HCT116 (cell line): ENCODE results near the gene MTHFSD. TPM values are rescaled to one million over a fixed set of nuclear protein-coding genes. Genes with fewer than 3 reads are reported as not detected.
A peak's percentile ranks its signal among the peaks of the same experiment; 100 is the strongest.

Experiments
- ATAC-seq: fragments of 200-7000 bp; cut with Tn5 transposase; 2 replicates; pipeline ENCODE4 v1.9.1; 2020; ENCODE audit warnings: mild to moderate bottlenecking, moderate library complexity
- Bru-seq: library from RNA; stranded (reverse); fragments of 400-500 nt; gene quantifications from one replicate; lab custom pipeline; 2021; lab: Mats Ljungman, UMichigan
- BruChase-seq, 2 experiments: library from RNA; stranded (reverse); fragments of 400-500 nt; gene quantifications; one replicate each; lab custom pipeline; 2021; lab: Mats Ljungman, UMichigan
- BruUV-seq: library from RNA; stranded (reverse); fragments of 400-500 nt; replicated peaks from 2 replicates; lab custom pipeline; 2021; lab: Mats Ljungman, UMichigan
- CTCF ChIA-PET: fragments of 300-600 bp; sonication (Branson Sonifier 250); formaldehyde crosslinking; loops from one replicate; lab custom pipeline; 2021; ENCODE audit warnings: antibody characterized with exemption; lab: Charles Lee
- POLR2A ChIA-PET: fragments of 300-600, 350-600 bp; sonication (Branson Sonifier 250); formaldehyde crosslinking; loops from one replicate; lab custom pipeline; 2021; ENCODE audit warnings: antibody characterized with exemption; lab: Charles Lee
- RAD21 ChIA-PET, 2 experiments: fragments of 300-600 bp; sonication (Branson Sonifier 250); formaldehyde crosslinking; loops; one replicate each; lab custom pipeline; 2023; ENCODE audit warnings: low total read pairs in 2 of 2; ENCODE audit not compliant: uncharacterized antibody in 2 of 2, unreplicated experiment in 2 of 2, low non-redundant PET in 1 of 2; lab: Charles Lee
- DNase-seq: peaks from one replicate; pipeline ENCODE4 v3.0.0-alpha.2; 2010; ENCODE audit warnings: low read depth, low spot score
- H2AFZ ChIP-seq: fragments of 200-600 bp; shearing (Covaris generic), sonication (generic); 2 replicates; pipeline ENCODE4 v1.6.1; 2017; ENCODE audit warnings: low read depth, mixed run types, mixed read lengths, antibody characterized with exemption, low read length; ENCODE audit not compliant: poor library complexity, severe bottlenecking
- H3K27ac ChIP-seq: 2 replicates; pipeline ENCODE4 v1.5.1; 2012; ENCODE audit warnings: low read depth, low read length
- H3K27me3 ChIP-seq: fragments of 200-600 bp; sonication (generic); 2 replicates; pipeline ENCODE4 v1.6.1; 2016; ENCODE audit warnings: mixed run types, low read length, mixed read lengths; ENCODE audit not compliant: insufficient read depth
- H3K36me3 ChIP-seq, 2 experiments: fragments of 200-500 bp in 1 of 2; fragments of 200-600 bp in 1 of 2; sonication (Bioruptor generic) in 1 of 2; sonication (generic) in 1 of 2; 2 replicates each; pipeline versions ENCODE4 v1.5.1 to v1.6.1; 2014 to 2016; ENCODE audit warnings: low read length in 2 of 2, inconsistent platforms in 1 of 2, mixed read lengths in 1 of 2, mixed run types in 1 of 2; ENCODE audit not compliant: insufficient read depth in 2 of 2, control insufficient read depth in 1 of 2
- H3K4me1 ChIP-seq, 2 experiments: fragments of 200-600 bp in 1 of 2; sonication (generic) in 1 of 2; 2 replicates each; pipeline versions ENCODE4 v1.5.1 to v1.6.1; 2012 to 2017; ENCODE audit warnings: low read length in 2 of 2, inconsistent platforms in 1 of 2, mild to moderate bottlenecking in 1 of 2, mixed read lengths in 1 of 2, mixed run types in 1 of 2, moderate library complexity in 1 of 2; ENCODE audit not compliant: insufficient read depth in 2 of 2, control insufficient read depth in 1 of 2
- H3K4me2 ChIP-seq: fragments of 200-600 bp; sonication (generic); 2 replicates; pipeline ENCODE4 v1.6.1; 2017; ENCODE audit warnings: mixed run types, low read length, mixed read lengths
- H3K4me3 ChIP-seq, 2 experiments: fragments of 200-600 bp in 1 of 2; sonication (generic) in 1 of 2; replicated peaks in 1 of 2; 2 replicates each; pipeline ENCODE4 v1.5.1; 2011 to 2016; ENCODE audit warnings: low read length in 2 of 2, control low read depth in 1 of 2, low read depth in 1 of 2, mild to moderate bottlenecking in 1 of 2, mixed read lengths in 1 of 2, mixed run types in 1 of 2
- H3K79me2 ChIP-seq: fragments of 200-600 bp; sonication (generic); 2 replicates; pipeline ENCODE4 v1.6.1; 2017; ENCODE audit warnings: mild to moderate bottlenecking, mixed run types, low read length, moderate library complexity, mixed read lengths; ENCODE audit not compliant: insufficient read depth
- H3K9ac ChIP-seq: fragments of 200-600 bp; sonication (generic); 2 replicates; pipeline ENCODE4 v1.6.1; 2016; ENCODE audit warnings: low read length, mixed read lengths
- H3K9me2 ChIP-seq: fragments of 200-600 bp; sonication (generic), shearing (Covaris generic); 2 replicates; pipeline ENCODE4 v1.6.1; 2017; ENCODE audit warnings: mixed run types, mild to moderate bottlenecking, moderate library complexity; ENCODE audit not compliant: insufficient read depth
- H3K9me3 ChIP-seq, 2 experiments: fragments of 200-500 bp in 1 of 2; fragments of 200-600 bp in 1 of 2; sonication (Bioruptor generic) in 1 of 2; sonication (generic) in 1 of 2; 2 replicates each; pipeline ENCODE4 v1.6.1; 2014 to 2017; ENCODE audit warnings: low read length in 2 of 2, mixed read lengths in 2 of 2, inconsistent platforms in 1 of 2, low read depth in 1 of 2, mild to moderate bottlenecking in 1 of 2, mixed run types in 1 of 2, moderate library complexity in 1 of 2; ENCODE audit not compliant: control insufficient read depth in 1 of 2, insufficient read depth in 1 of 2
- H4K20me1 ChIP-seq: fragments of 200-600 bp; sonication (generic), shearing (Covaris generic); 2 replicates; pipeline ENCODE4 v1.6.1; 2017; ENCODE audit warnings: mixed run types, mild to moderate bottlenecking, moderate library complexity; ENCODE audit not compliant: insufficient read depth
- ATF3 ChIP-seq: IDR thresholded peaks from 2 replicates; pipeline ENCODE4 v1.6.1; 2012
- CBX3 ChIP-seq: IDR thresholded peaks from 2 replicates; pipeline ENCODE4 v1.6.1; 2012; ENCODE audit warnings: low read depth
- CEBPB ChIP-seq: IDR thresholded peaks from 2 replicates; pipeline ENCODE4 v1.6.1; 2012; ENCODE audit warnings: low read depth
- CTCF ChIP-seq, 3 experiments: fragments of 200-600 bp in 1 of 3; sonication (generic) in 1 of 3; IDR thresholded peaks in 2 of 3; conservative IDR thresholded peaks in 1 of 3; 2 replicates each; pipeline ENCODE4 v1.5.1; 2012 to 2017; ENCODE audit warnings: low read depth in 2 of 3, low read length in 2 of 3, antibody characterized with exemption in 1 of 3, borderline replicate concordance in 1 of 3, control low read depth in 1 of 3, mild to moderate bottlenecking in 1 of 3, mixed read lengths in 1 of 3, mixed run types in 1 of 3, moderate library complexity in 1 of 3; ENCODE audit not compliant: insufficient read depth in 1 of 3
- EGR1 ChIP-seq: IDR thresholded peaks from 2 replicates; pipeline ENCODE4 v1.6.1; 2012; ENCODE audit warnings: low read depth
- ELF1 ChIP-seq: IDR thresholded peaks from 2 replicates; pipeline ENCODE4 v1.6.1; 2012; ENCODE audit warnings: low read depth, borderline replicate concordance
- EZH2 ChIP-seq: fragments of 200-600 bp; sonication (generic); IDR thresholded peaks from 2 replicates; pipeline ENCODE4 v1.6.1; 2017; ENCODE audit warnings: antibody characterized with exemption, mixed run types
- EZH2phosphoT487 ChIP-seq: fragments of 200-600 bp; IDR thresholded peaks from 2 replicates; pipeline ENCODE4 v1.6.1; 2018; ENCODE audit warnings: antibody characterized with exemption, borderline replicate concordance
- FOSL1 ChIP-seq: IDR thresholded peaks from 2 replicates; pipeline ENCODE4 v1.6.1; 2012; ENCODE audit warnings: low read depth
- JUND ChIP-seq: IDR thresholded peaks from 2 replicates; pipeline ENCODE4 v1.6.1; 2012
- POLR2A ChIP-seq: IDR thresholded peaks from 2 replicates; pipeline ENCODE4 v1.7.0; 2011; ENCODE audit warnings: borderline replicate concordance; ENCODE audit not compliant: insufficient read depth, insufficient read length; ENCODE audit errors: extremely low read depth
- POLR2AphosphoS5 ChIP-seq: IDR thresholded peaks from 2 replicates; pipeline ENCODE4 v1.6.1; 2011; ENCODE audit warnings: mild to moderate bottlenecking, low read depth, low read length, moderate library complexity
- RAD21 ChIP-seq: IDR thresholded peaks from 2 replicates; pipeline ENCODE4 v1.6.1; 2012; ENCODE audit warnings: low read depth, mild to moderate bottlenecking
- SIN3A ChIP-seq: IDR thresholded peaks from 2 replicates; pipeline ENCODE4 v1.6.1; 2012; ENCODE audit warnings: low read depth
- SP1 ChIP-seq: IDR thresholded peaks from 2 replicates; pipeline ENCODE4 v1.6.1; 2012; ENCODE audit warnings: low read depth
- SRF ChIP-seq: IDR thresholded peaks from 2 replicates; pipeline ENCODE4 v1.6.1; 2012; ENCODE audit warnings: low read depth
- TCF7L2 ChIP-seq: IDR thresholded peaks from 2 replicates; pipeline ENCODE4 v1.7.0; 2011; ENCODE audit warnings: borderline replicate concordance, inconsistent platforms; ENCODE audit not compliant: insufficient read depth, insufficient read length; ENCODE audit errors: extremely low read depth
- YY1 ChIP-seq: IDR thresholded peaks from 2 replicates; pipeline ENCODE4 v1.6.1; 2011; ENCODE audit warnings: low read length, low read depth, moderate library complexity, mild to moderate bottlenecking; ENCODE audit not compliant: insufficient replicate concordance; ENCODE audit errors: extremely low read depth
- ZBTB33 ChIP-seq: IDR thresholded peaks from 2 replicates; pipeline ENCODE4 v1.6.1; 2011; ENCODE audit warnings: mild to moderate bottlenecking, low read length, moderate library complexity; ENCODE audit not compliant: insufficient replicate concordance; ENCODE audit errors: extremely low read depth
- ZFX ChIP-seq: fragments of 450-650 bp; IDR thresholded peaks from 2 replicates; pipeline ENCODE4 v1.6.1; 2017
- ZNF274 ChIP-seq: fragments of 200-500 bp; sonication (Bioruptor generic); IDR thresholded peaks from 2 replicates; pipeline ENCODE4 v1.6.1; 2014; ENCODE audit warnings: mild to moderate bottlenecking, low read depth, low read length, inconsistent platforms
- intact Hi-C: fragments of 100-400 bp; cut with micrococcal nuclease; formaldehyde crosslinking; loops from 2 replicates; pipeline ENCODE4 v1.10.0; 2022
- long read RNA-seq: library from polyadenylated mRNA; unstranded; transcript quantifications from one replicate; pipeline ENCODE4 v2.0.0, GENCODE V29; 2021; ENCODE audit not compliant: unreplicated experiment
- polyA plus RNA-seq: library from polyadenylated mRNA; unstranded; fragments of >200 nt; gene quantifications from 2 replicates; pipeline ENCODE4 v1.2.1, GENCODE V29; 2012; ENCODE audit warnings: missing spikeins
- total RNA-seq: library from RNA; stranded (reverse); gene quantifications from one replicate; pipeline ENCODE4 v1.2.1, GENCODE V29; 2021; ENCODE audit not compliant: unreplicated experiment

MTHFSD gene
- total RNA-seq (33.1 TPM), Bru-seq, nascent RNA (percentile 83 among the genes with signal in this experiment), BruChase-seq, experiment 1, labeled RNA remaining after a 6-hour chase (percentile 71 among the genes with signal in this experiment), BruChase-seq, experiment 2, labeled RNA remaining after a 2-hour chase (percentile 85 among the genes with signal in this experiment)
- 16.7 and 17.6 TPM in 2 replicates for polyA plus RNA-seq
- long read RNA-seq, transcript MTHFSD-219 (1 exons, 3,623 nt) = major isoform, 10 of 32 reads
- long read RNA-seq, partial matches to known transcripts = 4 of 32 reads
- long read RNA-seq, other reads (novel, unspliced or antisense) = 7 of 32 reads

DNA sequence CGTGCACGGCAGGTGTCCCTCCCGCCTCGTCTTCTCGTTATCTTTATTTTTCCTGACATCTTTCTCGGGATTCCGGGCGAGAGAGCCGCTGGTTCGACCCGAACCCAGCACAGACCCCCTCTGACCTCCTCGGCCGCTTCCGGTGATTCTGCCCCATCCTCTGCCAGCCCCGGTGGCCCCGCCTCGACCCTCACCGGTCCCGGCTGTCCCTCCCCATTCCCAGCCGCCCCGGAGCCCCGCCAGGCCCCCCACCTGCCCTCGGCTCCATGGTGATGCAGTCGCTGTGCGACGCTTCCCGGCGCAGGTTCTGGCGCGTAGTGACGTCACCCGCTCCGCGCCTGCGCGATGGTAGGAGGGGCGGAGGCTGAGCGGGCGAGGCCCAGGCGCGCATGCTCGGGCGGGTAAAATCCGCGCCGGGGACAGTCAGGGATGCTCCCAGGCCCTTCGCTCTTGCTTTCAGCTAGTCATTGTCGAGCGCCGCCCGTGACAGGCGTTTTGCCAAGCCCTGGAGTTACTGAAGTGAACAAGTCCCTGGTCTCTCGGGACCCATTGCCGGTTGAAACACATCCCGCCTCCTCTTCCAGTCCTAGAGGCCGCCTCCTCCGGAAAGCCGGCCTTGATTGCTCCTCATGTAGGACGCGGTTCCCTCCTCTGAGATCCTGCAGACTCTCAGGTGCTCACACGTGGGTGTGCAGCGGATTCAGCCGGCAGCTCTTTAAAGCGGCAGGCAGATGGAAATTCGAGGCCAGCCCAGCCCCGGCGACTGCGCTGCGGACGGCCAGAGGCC lies at the start of gene MTHFSD:
TSS of gene MTHFSD (minus strand) at position 319 of the 787 bp plus-strand sequence. CDS start at position 268, 51 bp downstream.
- POLR2A ChIA-PET = no interaction called here
- TF ChIP-seq FOSL1 (no peak), POLR2AphosphoS5 (peak; percentile 93), SRF (peak; percentile 94), CBX3 (no peak), ZNF274 (no peak), ELF1 (no peak), ZFX (peak; percentile 76), JUND (no peak), CTCF (IDR thresholded peaks at IDR 0.05 in 2 of 3, conservative IDR thresholded peaks at IDR 0.05 in 1 of 3; ENCODE audit: borderline replicate concordance in 1 of 3, insufficient read depth in 1 of 3, low read depth in 2 of 3, low read length in 2 of 3) (no peak), YY1 (peak; percentile 56), ZBTB33 (peak; percentile 42), SIN3A (peak; percentile 42; the same call in 1 of the 2 replicates), POLR2A (peak; percentile 81), EZH2 (no peak), RAD21 (no peak), TCF7L2 (no peak), ATF3 (no peak), SP1 (no peak; the same call in 1 of the 2 replicates), CEBPB (no peak), EZH2phosphoT487 (no peak), EGR1 (no peak)

More for the DNA sequence above, at the start of gene MTHFSD:
- H3K4me3 ChIP-seq = peak within 1 kb of the TSS; percentile 92 to 93
- H3K36me3 ChIP-seq = peaks cover 7 to 18% of the 10 kb centered on the region in 2 experiments; a peak in 2 of 4 replicates
- no peaks in the 10 kb centered on the region for H3K9me2 ChIP-seq
- no peak within 1 kb of the TSS for H2AFZ ChIP-seq
- ChIA-PET CTCF (interaction anchor here (1.7 kb wide), 1 partner anchor 522 kb away, joined by 4 read pairs; no protein-coding TSS in a partner anchor), RAD21 (no interaction called here)
- no peaks in the 10 kb centered on the region; the same call in 1 of the 2 replicates for H4K20me1 ChIP-seq
- DNase-seq (peak; percentile 88), ATAC-seq (peak; percentile 90)
- H3K9ac ChIP-seq = peak within 1 kb of the TSS; percentile 94
- no peaks in the 10 kb centered on the region for H3K9me3 ChIP-seq
- H3K4me2 ChIP-seq = peak within 1 kb of the TSS; percentile 97
- TSS peak; percentile 86 for BruUV-seq
- H3K27ac ChIP-seq = peak within 1 kb of the TSS; percentile 65
- H3K79me2 ChIP-seq = peaks cover 19% of the 10 kb centered on the region
- intact Hi-C loops = no loop called here
- H3K4me1 ChIP-seq = peaks cover 4 to 15% of the 10 kb centered on the region in 2 experiments; a peak in 3 of 4 replicates
- H3K27me3 ChIP-seq = peaks cover 4% of the 10 kb centered on the region; the same call in 1 of the 2 replicates
